K562 (cell line): Measurements from ENCODE around the gene SETDB1. TPM values are rescaled to one million over a fixed set of nuclear protein-coding genes. Genes with fewer than 3 reads are reported as not detected.

Source experiments
- BRD4 ChIP-seq: fragments of 200-600 bp; sonication (generic); IDR thresholded peaks from 2 replicates; pipeline ENCODE4 v1.6.1; 2017; ENCODE audit warnings: inconsistent platforms
- CAMTA2 ChIP-seq: fragments of 250-450 bp; sonication (Bioruptor Pico); conservative IDR thresholded peaks from 2 replicates; pipeline ENCODE4 v1.5.1; 2022
- CHD4 ChIP-seq: fragments of 200-600 bp; sonication (generic); IDR thresholded peaks from 3 replicates; pipeline ENCODE4 v1.6.1; 2012; ENCODE audit warnings: low read depth, mild to moderate bottlenecking, mixed read lengths, low read length, inconsistent platforms; ENCODE audit not compliant: insufficient read depth, insufficient replicate concordance, poor library complexity, severe bottlenecking
- DACH1 ChIP-seq: fragments of 450-650 bp; IDR thresholded peaks from 2 replicates; pipeline ENCODE4 v1.6.1; 2018; ENCODE audit not compliant: partially characterized antibody
- DIDO1 ChIP-seq: fragments of 450-650 bp; IDR thresholded peaks from 2 replicates; pipeline ENCODE4 v1.6.1; 2016; ENCODE audit warnings: low read depth, missing biosample characterization, missing genetic modification characterization
- EP300 ChIP-seq: IDR thresholded peaks from 2 replicates; pipeline ENCODE4 v1.6.1; 2012; ENCODE audit warnings: low read length, improper control_type of control experiment
- FOXA3 ChIP-seq, 2 experiments: fragments of 450-650 bp in 1 of 2; sonication (generic) in 1 of 2; formaldehyde crosslinking; IDR thresholded peaks in 1 of 2; conservative IDR thresholded peaks in 1 of 2; 2 replicates each; pipeline versions ENCODE4 v1.4.0 to v1.8.0; 2020 to 2022; ENCODE audit warnings: mild to moderate bottlenecking in 2 of 2, missing genetic modification reagents in 1 of 2
- GTF2F1 ChIP-seq: IDR thresholded peaks from 2 replicates; pipeline ENCODE4 v1.6.1; 2011; ENCODE audit warnings: low read depth, low read length, improper control_type of control experiment
- HMG20B ChIP-seq: fragments of 250-450 bp; sonication (Bioruptor Pico); IDR thresholded peaks from 2 replicates; pipeline ENCODE4 v1.5.0; 2021; ENCODE audit warnings: mild to moderate bottlenecking
- HSF4 ChIP-seq: fragments of 250-450 bp; sonication (Bioruptor Pico); IDR thresholded peaks from 2 replicates; pipeline ENCODE4 v2.1.2; 2022; ENCODE audit warnings: mild to moderate bottlenecking, moderate library complexity, borderline replicate concordance
- KLF10 ChIP-seq: fragments of 250-450 bp; sonication (Bioruptor Pico); IDR thresholded peaks from 2 replicates; pipeline ENCODE4 v1.6.1; 2021; ENCODE audit warnings: matching md5 sums
- LEF1 ChIP-seq: fragments of 450-650 bp; IDR thresholded peaks from 2 replicates; pipeline ENCODE4 v1.6.1; 2016; ENCODE audit warnings: mild to moderate bottlenecking
- MEF2D ChIP-seq: conservative IDR thresholded peaks from 2 replicates; pipeline ENCODE4 v1.6.1; 2016; ENCODE audit warnings: low read depth, missing genetic modification characterization, missing compliant biosample characterization
- RBM14 ChIP-seq: fragments of 200-400 bp; formaldehyde crosslinking; IDR thresholded peaks from 2 replicates; pipeline ENCODE4 v1.6.1; 2018; ENCODE audit warnings: low read depth, mild to moderate bottlenecking, low read length, moderate library complexity, borderline replicate concordance; ENCODE audit not compliant: insufficient read depth
- RBM25 ChIP-seq: fragments of 200-400 bp; formaldehyde crosslinking; IDR thresholded peaks from 2 replicates; pipeline ENCODE4 v1.6.1; 2018; ENCODE audit warnings: low read length, low read depth, moderate library complexity; ENCODE audit not compliant: severe bottlenecking
- SMAD4 ChIP-seq: fragments of 250-450 bp; sonication (Bioruptor Pico); conservative IDR thresholded peaks from 2 replicates; pipeline ENCODE4 v1.8.0; 2021; ENCODE audit warnings: inconsistent platforms, mild to moderate bottlenecking, moderate library complexity
- TAF15 ChIP-seq: fragments of 200-400 bp; formaldehyde crosslinking; IDR thresholded peaks from 2 replicates; pipeline ENCODE4 v1.6.1; 2017; ENCODE audit warnings: mild to moderate bottlenecking, low read depth, low read length, moderate library complexity
- TGIF2 ChIP-seq: sonication (generic); formaldehyde crosslinking; IDR thresholded peaks from 2 replicates; pipeline ENCODE4 v1.8.1; 2022; ENCODE audit warnings: mild to moderate bottlenecking, missing genetic modification reagents, moderate library complexity
- ZBTB1 ChIP-seq: sonication (generic); formaldehyde crosslinking; IDR thresholded peaks from 2 replicates; pipeline ENCODE4 v1.8.1; 2023; ENCODE audit warnings: missing genetic modification reagents, low read depth, mild to moderate bottlenecking, borderline replicate concordance
- ZNF583 ChIP-seq: fragments of 250-450 bp; sonication (Bioruptor Pico); IDR thresholded peaks from 2 replicates; pipeline ENCODE4 v1.4.0; 2020
- ZNF785 ChIP-seq: fragments of 250-450 bp; sonication (Bioruptor Pico); IDR thresholded peaks from 2 replicates; pipeline ENCODE4 v1.4.0; 2020; ENCODE audit warnings: mild to moderate bottlenecking
- polyA plus RNA-seq, 8 experiments: library from polyadenylated mRNA; depleted of rRNA in 4 of 8; stranded (reverse) in 5 of 8; unstranded in 3 of 8; fragments of >200 nt; fragmentation: Nextera tagmentation in 2 of 8; fragmentation: Illumina TruSeq in 1 of 8; extraction: Ambion mirVana in 2 of 8; extraction: Trizol in 1 of 8; gene quantifications; 2 replicates each; pipeline versions ENCODE4 v1.2.1 to v1.2.3, GENCODE V29; 2011 to 2014; ENCODE audit warnings: inconsistent platforms in 1 of 8, missing spikeins in 1 of 8
- total RNA-seq, 7 experiments: library from RNA; depleted of rRNA in 6 of 7; stranded (reverse); fragments of >200 nt in 6 of 7; fragmentation: Illumina TruSeq in 2 of 7; extraction: Trizol in 2 of 7; gene quantifications; 2 replicates each; pipeline versions ENCODE4 v1.2.1 to v1.2.3, GENCODE V29; 2011 to 2021; ENCODE audit warnings: low replicate concordance in 1 of 7
- TF ChIP-seq, protein P1 (sequence below): fragments of 250-450 bp; sonication (Bioruptor Pico); IDR thresholded peaks from 2 replicates; pipeline ENCODE4 v1.5.0; 2021
- TF ChIP-seq, protein P2 (sequence below): fragments of 450-650 bp; IDR thresholded peaks from 2 replicates; pipeline ENCODE4 v1.6.1; 2017; ENCODE audit warnings: antibody characterized with exemption, mild to moderate bottlenecking
- TF ChIP-seq, protein P3 (sequence below): sonication (generic); formaldehyde crosslinking; IDR thresholded peaks from 2 replicates; pipeline ENCODE4 v1.9.0; 2022; ENCODE audit warnings: mild to moderate bottlenecking, missing genetic modification reagents

SETDB1 gene
- total and polyA plus RNA-seq, 9 of the 15 experiments (the other 6 are each of a cell fraction or from before 2014, with no cell fraction given), result 21.5 to 64.4 (median 42.0) TPM

DNA sequence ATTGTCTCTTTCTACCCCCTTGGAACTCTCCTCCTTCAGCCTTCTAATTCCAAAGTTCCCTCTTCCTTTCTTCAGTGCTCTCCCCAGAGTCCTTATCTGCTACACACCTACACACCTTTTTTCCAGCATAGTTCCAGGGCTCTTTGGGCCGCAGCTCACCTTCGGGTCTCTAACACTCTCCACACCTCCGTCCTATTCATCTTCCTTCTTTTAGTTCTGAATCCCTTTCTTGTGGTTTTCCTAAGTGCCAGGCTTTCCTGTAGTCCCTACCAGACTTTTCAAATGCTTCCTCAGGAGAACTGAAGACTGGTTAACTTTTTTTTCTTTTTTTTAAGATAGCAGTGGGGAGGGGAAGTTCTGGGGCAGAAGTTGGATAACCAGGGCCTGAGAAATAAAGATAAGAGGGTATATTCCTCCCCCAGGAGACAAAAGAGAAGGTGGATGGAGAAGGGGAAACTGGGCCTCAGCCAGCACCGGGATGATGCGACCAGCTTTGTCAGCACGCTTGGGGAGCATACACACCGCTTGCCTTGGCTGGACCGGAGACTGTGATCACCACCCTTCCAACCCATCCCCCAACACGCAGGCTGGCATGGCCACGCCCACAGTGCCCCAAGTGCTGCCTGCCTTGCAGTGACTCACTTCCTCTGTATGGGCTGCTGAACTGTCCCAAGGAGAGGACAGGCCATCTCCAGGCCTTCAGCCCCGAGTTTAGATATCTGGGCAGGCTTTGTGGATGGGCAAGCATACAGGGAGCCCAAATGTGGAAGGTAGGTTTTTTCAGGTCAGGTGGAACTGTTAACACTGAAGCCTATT lies 50.9 kb downstream of the SETDB1 start (continued):
- TF ChIP-seq CHD4 (no peak), ZNF583 (CRISPR knock-in tag) (peak; percentile 57; the same call in 1 of the 2 replicates), FOXA3 (CRISPR knock-in tag; conservative IDR thresholded peaks at IDR 0.05 in 1 of 2, IDR thresholded peaks at IDR 0.05 in 1 of 2) (no peak), GTF2F1 (0 out of 2 replicates have a peak, but pooled peaks have one; percentile 11), LEF1 (peak; percentile 95), HMG20B (CRISPR knock-in tag) (no peak), ZNF785 (no peak), EP300 (peak; percentile 94), DIDO1 (tag) (no peak), TGIF2 (CRISPR knock-in tag) (no peak), ZBTB1 (CRISPR knock-in tag) (0 out of 2 replicates have a peak, but pooled peaks have one; percentile 59), SMAD4 (CRISPR knock-in tag) (no peak; the same call in none of the 2 replicates), RBM14 (no peak), CAMTA2 (CRISPR knock-in tag) (no peak), DACH1 (no peak), RBM25 (no peak), MEF2D (0 out of 2 replicates have a peak, but pooled peaks have one; percentile 18), TAF15 (no peak), KLF10 (no peak), HSF4 (CRISPR knock-in tag) (no peak), BRD4 (no peak)
- TF ChIP-seq, protein P1, sequence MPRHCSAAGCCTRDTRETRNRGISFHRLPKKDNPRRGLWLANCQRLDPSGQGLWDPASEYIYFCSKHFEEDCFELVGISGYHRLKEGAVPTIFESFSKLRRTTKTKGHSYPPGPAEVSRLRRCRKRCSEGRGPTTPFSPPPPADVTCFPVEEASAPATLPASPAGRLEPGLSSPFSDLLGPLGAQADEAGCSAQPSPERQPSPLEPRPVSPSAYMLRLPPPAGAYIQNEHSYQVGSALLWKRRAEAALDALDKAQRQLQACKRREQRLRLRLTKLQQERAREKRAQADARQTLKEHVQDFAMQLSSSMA (CRISPR knock-in tag), result no peak
- TF ChIP-seq, protein P2, sequence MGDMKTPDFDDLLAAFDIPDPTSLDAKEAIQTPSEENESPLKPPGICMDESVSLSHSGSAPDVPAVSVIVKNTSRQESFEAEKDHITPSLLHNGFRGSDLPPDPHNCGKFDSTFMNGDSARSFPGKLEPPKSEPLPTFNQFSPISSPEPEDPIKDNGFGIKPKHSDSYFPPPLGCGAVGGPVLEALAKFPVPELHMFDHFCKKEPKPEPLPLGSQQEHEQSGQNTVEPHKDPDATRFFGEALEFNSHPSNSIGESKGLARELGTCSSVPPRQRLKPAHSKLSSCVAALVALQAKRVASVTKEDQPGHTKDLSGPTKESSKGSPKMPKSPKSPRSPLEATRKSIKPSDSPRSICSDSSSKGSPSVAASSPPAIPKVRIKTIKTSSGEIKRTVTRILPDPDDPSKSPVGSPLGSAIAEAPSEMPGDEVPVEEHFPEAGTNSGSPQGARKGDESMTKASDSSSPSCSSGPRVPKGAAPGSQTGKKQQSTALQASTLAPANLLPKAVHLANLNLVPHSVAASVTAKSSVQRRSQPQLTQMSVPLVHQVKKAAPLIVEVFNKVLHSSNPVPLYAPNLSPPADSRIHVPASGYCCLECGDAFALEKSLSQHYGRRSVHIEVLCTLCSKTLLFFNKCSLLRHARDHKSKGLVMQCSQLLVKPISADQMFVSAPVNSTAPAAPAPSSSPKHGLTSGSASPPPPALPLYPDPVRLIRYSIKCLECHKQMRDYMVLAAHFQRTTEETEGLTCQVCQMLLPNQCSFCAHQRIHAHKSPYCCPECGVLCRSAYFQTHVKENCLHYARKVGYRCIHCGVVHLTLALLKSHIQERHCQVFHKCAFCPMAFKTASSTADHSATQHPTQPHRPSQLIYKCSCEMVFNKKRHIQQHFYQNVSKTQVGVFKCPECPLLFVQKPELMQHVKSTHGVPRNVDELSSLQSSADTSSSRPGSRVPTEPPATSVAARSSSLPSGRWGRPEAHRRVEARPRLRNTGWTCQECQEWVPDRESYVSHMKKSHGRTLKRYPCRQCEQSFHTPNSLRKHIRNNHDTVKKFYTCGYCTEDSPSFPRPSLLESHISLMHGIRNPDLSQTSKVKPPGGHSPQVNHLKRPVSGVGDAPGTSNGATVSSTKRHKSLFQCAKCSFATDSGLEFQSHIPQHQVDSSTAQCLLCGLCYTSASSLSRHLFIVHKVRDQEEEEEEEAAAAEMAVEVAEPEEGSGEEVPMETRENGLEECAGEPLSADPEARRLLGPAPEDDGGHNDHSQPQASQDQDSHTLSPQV, result peak; percentile 96
- TF ChIP-seq, protein P3, sequence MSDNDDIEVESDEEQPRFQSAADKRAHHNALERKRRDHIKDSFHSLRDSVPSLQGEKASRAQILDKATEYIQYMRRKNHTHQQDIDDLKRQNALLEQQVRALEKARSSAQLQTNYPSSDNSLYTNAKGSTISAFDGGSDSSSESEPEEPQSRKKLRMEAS, result 0 out of 2 replicates have a peak, but pooled peaks have one; percentile 17
